ENCODE results near the gene PLAGL2.

GRCh38 chr20:32215147-32215546 lies 7.6 kb upstream of the PLAGL2 start:
- TF ChIP-seq CTCF (optimal IDR thresholded peaks at IDR 0.05 in 1 of 3, IDR thresholded peaks at IDR 0.05 in 1 of 3, conservative IDR thresholded peaks at IDR 0.05 in 1 of 3; ENCODE audit: extremely low read depth in 1 of 3, insufficient read depth in 2 of 3, low read length in 3 of 3) (no peak), EZH2 (IDR thresholded peaks at IDR 0.05; ENCODE audit: low read length) (no peak)
